CD14-positive monocyte (primary cell): ENCODE data around the gene MACROD2. TPM values are rescaled to one million over a fixed set of nuclear protein-coding genes. Genes with fewer than 3 reads are reported as not detected.

Source experiments
- DNase-seq, 3 donors: peaks; one replicate each; pipeline ENCODE4 v3.0.0-alpha.2; 2011 to 2022
- H2AFZ ChIP-seq: 2 replicates; pipeline ENCODE4 v1.6.0; 2012; ENCODE audit warnings: mild to moderate bottlenecking, low read depth, low read length, inconsistent platforms; ENCODE audit not compliant: insufficient read depth, poor library complexity, severe bottlenecking
- H3K27ac ChIP-seq, 2 donors: 1 replicate in 1 of 2; 2 replicates in 1 of 2; pipeline ENCODE4 v1.5.1; 2012 to 2013; ENCODE audit warnings: low read length in 2 of 2, control low read depth in 1 of 2, inconsistent platforms in 1 of 2, low read depth in 1 of 2, mild to moderate bottlenecking in 1 of 2
- H3K27me3 ChIP-seq, 2 donors: one replicate each; pipeline versions ENCODE4 v1.6.0 to v1.6.1; 2011 to 2013; ENCODE audit warnings: low read length in 2 of 2; ENCODE audit not compliant: control insufficient read depth in 2 of 2, insufficient read depth in 2 of 2
- H3K36me3 ChIP-seq, 2 donors: replicated peaks in 1 of 2; 1 replicate in 1 of 2; 2 replicates in 1 of 2; pipeline versions ENCODE4 v1.5.1 to v1.6.1; 2012 to 2013; ENCODE audit warnings: low read length in 2 of 2, control low read depth in 1 of 2, inconsistent platforms in 1 of 2, mild to moderate bottlenecking in 1 of 2; ENCODE audit not compliant: insufficient read depth in 2 of 2, control insufficient read depth in 1 of 2
- H3K4me1 ChIP-seq, 2 donors: 1 replicate in 1 of 2; 2 replicates in 1 of 2; pipeline versions ENCODE4 v1.5.1 to v1.6.1; 2012 to 2013; ENCODE audit warnings: low read length in 2 of 2, control low read depth in 1 of 2, inconsistent platforms in 1 of 2, mild to moderate bottlenecking in 1 of 2, moderate library complexity in 1 of 2; ENCODE audit not compliant: insufficient read depth in 2 of 2, control insufficient read depth in 1 of 2
- H3K4me2 ChIP-seq: replicated peaks from 2 replicates; pipeline ENCODE3; 2012; ENCODE audit warnings: low read length, moderate library complexity, mild to moderate bottlenecking; ENCODE audit not compliant: poor library complexity, severe bottlenecking; ENCODE audit errors: extremely low read depth
- H3K4me3 ChIP-seq, 3 experiments: fragments of 200-600 bp in 1 of 3; sonication (generic) in 1 of 3; replicated peaks in 1 of 3; 1 replicate in 2 of 3; 2 replicates in 1 of 3; pipeline ENCODE4 v1.5.1; 2011 to 2013; ENCODE audit warnings: low read length in 3 of 3, mild to moderate bottlenecking in 3 of 3, control low read depth in 2 of 3, low read depth in 2 of 3, inconsistent platforms in 1 of 3, moderate library complexity in 1 of 3
- H3K79me2 ChIP-seq: 2 replicates; pipeline ENCODE4 v1.6.0; 2012; ENCODE audit warnings: mild to moderate bottlenecking, control low read depth, inconsistent platforms, low read length, moderate library complexity; ENCODE audit not compliant: insufficient read depth
- H3K9ac ChIP-seq: 2 replicates; pipeline ENCODE4 v1.6.0; 2017; ENCODE audit warnings: low read length, mild to moderate bottlenecking; ENCODE audit not compliant: insufficient read depth, poor library complexity, severe bottlenecking
- H3K9me3 ChIP-seq, 2 donors: replicated peaks in 1 of 2; 1 replicate in 1 of 2; 2 replicates in 1 of 2; pipeline versions ENCODE4 v1.5.1 to v1.6.1; 2012 to 2013; ENCODE audit warnings: low read length in 2 of 2, control low read depth in 1 of 2; ENCODE audit not compliant: control insufficient read depth in 1 of 2, insufficient read depth in 1 of 2
- H4K20me1 ChIP-seq: 2 replicates; pipeline ENCODE4 v1.6.0; 2012; ENCODE audit warnings: mild to moderate bottlenecking, low read length, control low read depth, moderate library complexity; ENCODE audit not compliant: insufficient read depth
- H3K27ac Mint-ChIP-seq, 7 donors: one replicate each; pipeline ENCODE4 v1.8.0; 2020; ENCODE audit warnings: mild to moderate bottlenecking in 7 of 7, mixed read lengths in 7 of 7, moderate library complexity in 6 of 7, inconsistent platforms in 2 of 7
- H3K27me3 Mint-ChIP-seq, 3 donors: one replicate each; pipeline ENCODE4 v1.8.0; 2021 to 2022; ENCODE audit warnings: low read depth in 3 of 3, mild to moderate bottlenecking in 3 of 3, mixed read lengths in 3 of 3, moderate library complexity in 3 of 3, inconsistent platforms in 1 of 3
- H3K36me3 Mint-ChIP-seq, 2 donors: one replicate each; pipeline ENCODE4 v1.8.0; 2020; ENCODE audit warnings: mixed read lengths in 2 of 2, inconsistent platforms in 1 of 2, mild to moderate bottlenecking in 1 of 2
- H3K4me1 Mint-ChIP-seq: one replicate; pipeline ENCODE4 v1.8.0; 2020; ENCODE audit warnings: mild to moderate bottlenecking, mixed read lengths
- H3K4me3 Mint-ChIP-seq, 2 donors: one replicate each; pipeline ENCODE4 v1.8.0; 2020; ENCODE audit warnings: mild to moderate bottlenecking in 2 of 2, mixed read lengths in 2 of 2, moderate library complexity in 1 of 2
- H3K9me3 Mint-ChIP-seq, 7 donors: one replicate each; pipeline ENCODE4 v1.8.0; 2020 to 2022; ENCODE audit warnings: mixed read lengths in 7 of 7, mild to moderate bottlenecking in 6 of 7, moderate library complexity in 6 of 7, inconsistent platforms in 2 of 7
- CTCF ChIP-seq: fragments of 200-600 bp; IDR thresholded peaks from one replicate; pipeline ENCODE4 v1.8.0; 2022; ENCODE audit warnings: antibody characterized with exemption, mild to moderate bottlenecking
- WGBS: methylation state at CpG from one replicate; pipeline ENCODE4 v1.1.5; 2013; ENCODE audit warnings: missing lambda C conversion rate; ENCODE audit not compliant: insufficient coverage; 5-methylcytosine and 5-hydroxymethylcytosine counted together
- intact Hi-C, 2 donors: fragments of 100-400 bp; cut with micrococcal nuclease; formaldehyde crosslinking; loops; one replicate each; pipeline versions ENCODE4 v1.15.0 to v1.15.1; 2023
- polyA plus RNA-seq, 3 donors: library from polyadenylated mRNA; depleted of rRNA in 1 of 3; unstranded in 2 of 3; stranded (reverse) in 1 of 3; fragments of 300-500 nt in 2 of 3; fragments of >200 nt in 1 of 3; fragmentation: Illumina TruSeq in 2 of 3; gene quantifications; 1 replicate in 2 of 3; 2 replicates in 1 of 3; pipeline ENCODE4 v1.2.3, GENCODE V29; 2012 to 2021

Gene MACROD2
- polyA plus RNA-seq, 3 donors: 0.23 TPM; not detected in 2

GRCh38 chr20:14589383-14589782 is 594.1 kb downstream of the MACROD2 start:
- H3K4me2 ChIP-seq: no peak overlapping the region

GRCh38 chr20:14595051-14595450 is 599.7 kb downstream of the MACROD2 start:
- no peak overlapping the region for H3K4me2 ChIP-seq
- H2AFZ ChIP-seq: no peak overlapping the region
- H3K9me3 ChIP-seq: peaks cover 3 to 5% of the 10 kb centered on the region in 2 donors
- H3K4me1 Mint-ChIP-seq: no peaks in the 10 kb centered on the region
- no peaks in the 10 kb centered on the region for H3K27me3 ChIP-seq
- 100% methylated on average over 1 of the region's 8 CpGs for WGBS
- no peak overlapping the region for H3K4me3 Mint-ChIP-seq
- intact Hi-C loops: no loop called here
- H3K4me1 ChIP-seq: no peaks in the 10 kb centered on the region
- no peak for DNase-seq
- H3K36me3 Mint-ChIP-seq: no peaks in the 10 kb centered on the region
- H3K36me3 ChIP-seq: no peaks in the 10 kb centered on the region
- no peak overlapping the region for H3K9ac ChIP-seq
- no peak for TF ChIP-seq CTCF
- no peaks in the 10 kb centered on the region for H3K27me3 Mint-ChIP-seq
- no peaks in the 10 kb centered on the region for H3K79me2 ChIP-seq
- no peak overlapping the region for H3K27ac Mint-ChIP-seq
- no peak overlapping the region for H3K27ac ChIP-seq
- H4K20me1 ChIP-seq: no peaks in the 10 kb centered on the region
- H3K9me3 Mint-ChIP-seq: peaks cover 2 to 9% (median 6%) of the 10 kb centered on the region in 7 donors
- no peak overlapping the region for H3K4me3 ChIP-seq

More at GRCh38 chr20:14589383-14589782, 594.1 kb downstream of the MACROD2 start:
- Histone ChIP-seq H3K79me2 (no peaks in the 10 kb centered on the region), H2AFZ (no peak overlapping the region), H3K4me3 (no peak overlapping the region), H3K36me3 (no peaks in the 10 kb centered on the region), H3K4me1 (no peaks in the 10 kb centered on the region), H3K9ac (no peak overlapping the region), H3K27me3 (no peaks in the 10 kb centered on the region), H3K27ac (no peak overlapping the region), H3K9me3 (no peaks in the 10 kb centered on the region), H4K20me1 (no peaks in the 10 kb centered on the region)
- Mint-ChIP-seq H3K9me3 (peaks cover 0 to 6% (median 2%) of the 10 kb centered on the region in 7 donors), H3K27me3 (no peaks in the 10 kb centered on the region), H3K27ac (no peak overlapping the region), H3K36me3 (no peaks in the 10 kb centered on the region), H3K4me1 (no peaks in the 10 kb centered on the region), H3K4me3 (no peak overlapping the region)
- no CpG with 5 or more reads among the region's 2 CpGs for WGBS
- intact Hi-C loops: no loop called here
- TF ChIP-seq CTCF: no peak
- no peak for DNase-seq
